AG09319 (cell line): Measurements from ENCODE around the gene SLC6A18.

Experiments
- DNase-seq: peaks from one replicate; pipeline ENCODE4 v3.0.0-alpha.2; 2010; ENCODE audit warnings: low read depth; ENCODE audit errors: extremely low read depth
- TF ChIP-seq, protein P1 (sequence below): IDR thresholded peaks from 2 replicates; pipeline ENCODE4 v1.5.1; 2011; ENCODE audit warnings: low read depth, mild to moderate bottlenecking, inconsistent platforms, low read length, moderate library complexity

The SLC6A18 gene

DNA sequence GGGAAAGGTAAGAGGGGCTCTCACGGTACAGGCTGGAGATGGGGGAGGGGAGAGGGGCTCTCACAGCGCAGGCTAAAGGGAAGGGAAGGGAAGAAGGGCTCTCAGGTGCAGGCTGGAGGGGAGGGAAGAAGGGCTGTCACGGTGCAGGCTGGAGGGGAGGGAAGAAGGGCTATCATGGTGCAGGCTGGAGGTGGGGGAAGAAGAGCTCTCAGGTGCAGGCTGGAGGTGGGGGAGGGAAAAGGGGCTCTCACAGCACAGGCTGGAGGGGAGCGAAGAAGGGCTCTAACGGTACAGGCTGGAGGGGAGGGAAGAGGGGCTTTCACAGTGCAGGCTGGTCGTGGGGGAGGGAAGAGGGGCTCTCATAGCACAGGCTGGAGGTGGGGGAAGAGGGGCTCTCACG is 4.6 kb downstream of the SLC6A18 start:
- TF ChIP-seq, protein P1, sequence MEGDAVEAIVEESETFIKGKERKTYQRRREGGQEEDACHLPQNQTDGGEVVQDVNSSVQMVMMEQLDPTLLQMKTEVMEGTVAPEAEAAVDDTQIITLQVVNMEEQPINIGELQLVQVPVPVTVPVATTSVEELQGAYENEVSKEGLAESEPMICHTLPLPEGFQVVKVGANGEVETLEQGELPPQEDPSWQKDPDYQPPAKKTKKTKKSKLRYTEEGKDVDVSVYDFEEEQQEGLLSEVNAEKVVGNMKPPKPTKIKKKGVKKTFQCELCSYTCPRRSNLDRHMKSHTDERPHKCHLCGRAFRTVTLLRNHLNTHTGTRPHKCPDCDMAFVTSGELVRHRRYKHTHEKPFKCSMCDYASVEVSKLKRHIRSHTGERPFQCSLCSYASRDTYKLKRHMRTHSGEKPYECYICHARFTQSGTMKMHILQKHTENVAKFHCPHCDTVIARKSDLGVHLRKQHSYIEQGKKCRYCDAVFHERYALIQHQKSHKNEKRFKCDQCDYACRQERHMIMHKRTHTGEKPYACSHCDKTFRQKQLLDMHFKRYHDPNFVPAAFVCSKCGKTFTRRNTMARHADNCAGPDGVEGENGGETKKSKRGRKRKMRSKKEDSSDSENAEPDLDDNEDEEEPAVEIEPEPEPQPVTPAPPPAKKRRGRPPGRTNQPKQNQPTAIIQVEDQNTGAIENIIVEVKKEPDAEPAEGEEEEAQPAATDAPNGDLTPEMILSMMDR = no peak
- no peak for DNase-seq

DNA sequence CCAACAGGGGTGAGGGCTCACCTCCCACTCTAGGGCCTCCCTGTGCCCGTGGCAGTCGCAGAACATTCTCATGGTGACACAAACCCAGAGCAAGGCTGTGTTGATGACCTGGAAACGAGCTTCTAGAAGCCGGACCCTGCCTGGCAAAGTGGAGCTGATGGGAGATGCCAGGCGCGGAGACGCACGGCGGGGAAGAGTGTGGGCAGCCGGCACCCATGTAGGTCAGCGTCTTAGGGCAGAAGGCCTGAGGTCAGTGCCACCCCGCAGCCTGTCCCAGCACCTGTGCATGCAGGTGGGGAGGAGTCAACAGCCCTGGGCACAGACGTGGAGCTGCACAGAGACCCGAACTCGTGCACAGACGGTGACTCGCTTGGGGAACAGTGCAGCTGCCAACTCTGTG is 5.4 kb downstream of the SLC6A18 start:
- TF ChIP-seq, protein P1 = no peak
- DNase-seq = no peak

DNA sequence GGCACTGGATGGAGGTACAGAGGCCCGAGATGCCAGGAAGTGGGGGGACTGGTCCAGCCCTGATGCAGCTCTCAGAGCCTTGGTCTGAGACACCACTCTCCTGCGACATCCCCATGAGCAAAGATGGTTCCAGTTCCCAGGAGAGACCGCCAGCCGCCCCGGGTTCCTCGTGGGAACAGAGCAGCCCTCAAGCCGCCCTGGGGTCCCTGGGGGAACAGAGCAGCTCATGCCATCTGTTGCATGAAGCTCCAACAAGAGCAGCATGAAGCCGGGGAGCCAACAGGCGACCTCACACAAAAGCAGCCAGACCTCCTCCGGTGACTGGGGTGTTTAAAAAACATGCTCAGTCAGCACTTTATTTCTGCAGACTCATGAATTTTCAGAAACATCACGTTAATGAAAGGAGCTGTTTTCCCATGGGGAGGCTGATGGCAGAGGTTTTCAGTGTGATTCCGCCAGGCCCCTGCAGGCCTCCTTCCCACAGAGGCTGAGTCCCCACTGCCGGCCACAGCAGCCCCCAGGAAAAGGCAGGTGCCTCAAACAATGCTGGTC is 6.2 kb downstream of the SLC6A18 start:
- TF ChIP-seq, protein P1 = no peak
- no peak for DNase-seq

DNA sequence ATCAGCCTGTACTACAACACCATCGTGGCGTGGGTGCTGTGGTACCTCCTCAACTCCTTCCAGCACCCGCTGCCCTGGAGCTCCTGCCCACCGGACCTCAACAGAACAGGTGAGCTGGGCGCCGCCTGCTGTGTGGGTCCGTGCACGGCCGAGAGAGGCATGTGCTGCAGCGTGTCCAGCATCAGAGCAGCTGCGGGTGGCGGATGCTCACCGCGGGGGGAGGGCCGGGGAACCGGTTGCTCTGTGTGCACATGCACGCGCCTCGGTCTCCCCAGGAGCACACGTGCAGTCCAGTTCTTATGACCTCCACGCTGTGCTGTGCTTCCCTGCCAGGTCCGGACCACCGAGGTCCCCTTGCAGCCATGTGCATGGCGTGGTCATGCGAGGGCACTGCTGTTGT is 7.6 kb downstream of the SLC6A18 start:
- no peak for DNase-seq
- TF ChIP-seq, protein P1 = no peak

DNA sequence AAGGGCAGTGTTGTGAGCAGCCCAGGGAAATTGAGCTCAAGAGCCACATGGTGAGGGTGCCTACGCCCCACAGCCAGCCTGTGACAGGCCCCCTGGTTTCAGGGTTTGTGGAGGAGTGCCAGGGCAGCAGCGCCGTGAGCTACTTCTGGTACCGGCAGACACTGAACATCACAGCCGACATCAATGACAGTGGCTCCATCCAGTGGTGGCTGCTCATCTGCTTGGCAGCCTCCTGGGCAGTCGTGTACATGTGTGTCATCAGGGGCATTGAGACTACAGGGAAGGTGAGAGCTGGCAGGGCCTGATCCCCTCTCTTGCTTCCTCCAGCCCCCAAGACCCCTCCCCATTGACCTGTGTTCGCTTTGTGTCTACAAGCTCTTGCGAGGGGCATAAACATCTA is 10.2 kb downstream of the SLC6A18 start:
- TF ChIP-seq, protein P1 = no peak
- no peak for DNase-seq

DNA sequence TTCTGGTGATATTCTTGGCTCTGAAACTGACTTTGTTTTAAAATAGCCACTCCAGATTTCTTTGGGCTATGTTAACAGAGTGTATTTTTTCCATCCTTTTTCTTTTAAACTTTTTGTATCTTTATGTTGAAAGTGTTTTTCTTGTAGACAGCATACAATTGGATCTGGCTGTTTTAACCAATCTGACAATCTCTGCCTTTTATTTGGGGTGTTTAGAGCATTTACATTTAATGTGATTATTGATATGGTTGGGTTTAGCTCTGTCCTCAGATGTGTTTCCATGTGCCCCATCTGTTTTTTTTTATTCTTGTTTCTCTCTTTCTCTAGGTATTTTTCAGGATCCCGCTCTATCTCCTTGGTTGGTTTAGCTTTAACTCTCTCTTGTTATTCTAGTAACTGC is 10.7 kb downstream of the SLC6A18 start:
- TF ChIP-seq, protein P1 = no peak
- DNase-seq = no peak

DNA sequence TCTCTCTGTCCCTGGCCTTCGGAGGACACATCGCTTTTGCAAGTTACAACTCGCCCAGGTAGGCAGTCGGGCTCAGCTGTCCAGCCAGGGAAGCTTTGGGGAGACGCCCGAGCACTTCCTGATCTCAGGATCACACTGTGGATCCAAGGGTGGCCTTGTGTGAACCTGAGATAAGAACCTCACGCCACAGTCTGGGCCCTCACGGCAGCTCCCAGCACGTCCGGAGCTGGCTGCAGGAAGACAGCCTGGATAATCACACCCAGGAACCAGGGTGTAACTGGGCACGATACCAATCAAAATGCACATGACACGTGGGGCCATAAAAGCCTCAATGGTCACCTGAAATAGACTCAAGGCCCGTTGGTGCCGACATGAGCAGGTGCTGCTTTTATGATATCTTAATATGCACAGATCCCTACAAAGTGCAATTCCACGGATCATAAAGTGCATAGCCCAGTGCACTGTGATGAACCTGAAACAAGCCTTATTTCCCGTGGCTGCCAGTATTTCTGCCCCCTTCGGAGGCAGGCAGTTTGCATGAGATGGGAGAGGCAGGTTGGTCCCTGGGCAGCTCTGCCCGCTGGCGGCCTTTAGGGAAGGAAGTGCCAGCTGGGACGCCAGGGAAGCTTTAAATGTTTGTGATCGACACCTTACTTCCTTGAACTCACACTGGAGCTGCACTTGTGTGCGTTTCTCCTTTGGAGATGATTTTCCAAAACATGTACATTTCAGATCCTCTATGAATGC is 14.5 kb downstream of the SLC6A18 start:
- DNase-seq = no peak
- TF ChIP-seq, protein P1 = no peak
